Neuronal stem cell (in vitro differentiated cells): ENCODE measurements around the gene SOCS6.

Source experiments
- DNase-seq: peaks from one replicate; pipeline ENCODE4 v3.0.0-alpha.2; 2013; ENCODE audit warnings: low spot score
- H2AFZ ChIP-seq: one replicate; pipeline ENCODE4 v1.6.1; 2013; ENCODE audit warnings: mild to moderate bottlenecking, low read length, inconsistent platforms
- H2AK5ac ChIP-seq: 2 replicates; pipeline ENCODE4 v1.6.1; 2013; ENCODE audit warnings: low read depth, mild to moderate bottlenecking, inconsistent platforms, low read length, moderate library complexity, mixed read lengths
- H2BK120ac ChIP-seq: 2 replicates; pipeline ENCODE4 v1.6.1; 2013; ENCODE audit warnings: low read depth, mild to moderate bottlenecking, inconsistent platforms, low read length, moderate library complexity, mixed read lengths
- H2BK12ac ChIP-seq: one replicate; pipeline ENCODE4 v1.6.1; 2013; ENCODE audit warnings: low read length, inconsistent platforms
- H2BK15ac ChIP-seq: 2 replicates; pipeline ENCODE4 v1.6.1; 2013; ENCODE audit warnings: mild to moderate bottlenecking, low read length, inconsistent platforms, mixed read lengths
- H2BK5ac ChIP-seq: one replicate; pipeline ENCODE4 v1.6.1; 2013; ENCODE audit warnings: inconsistent platforms, mild to moderate bottlenecking, low read length, moderate library complexity
- H3K14ac ChIP-seq: one replicate; pipeline ENCODE4 v1.6.1; 2013; ENCODE audit warnings: low read length, inconsistent platforms
- H3K18ac ChIP-seq: 2 replicates; pipeline ENCODE4 v1.6.1; 2013; ENCODE audit warnings: low read length, inconsistent platforms
- H3K23ac ChIP-seq: 2 replicates; pipeline ENCODE4 v1.6.1; 2013; ENCODE audit warnings: low read depth, mild to moderate bottlenecking, mixed read lengths, low read length, inconsistent platforms; ENCODE audit not compliant: poor library complexity
- H3K27ac ChIP-seq: replicated peaks from 3 replicates; pipeline ENCODE4 v1.5.1; 2013; ENCODE audit warnings: low read length, inconsistent platforms
- H3K27me3 ChIP-seq, 3 experiments: 2 replicates each; pipeline ENCODE4 v1.6.1; 2013; ENCODE audit warnings: low read length in 3 of 3, mild to moderate bottlenecking in 2 of 3, inconsistent platforms in 1 of 3, low read depth in 1 of 3, mixed read lengths in 1 of 3, moderate library complexity in 1 of 3; ENCODE audit not compliant: control insufficient read depth in 3 of 3, insufficient read depth in 3 of 3
- H3K36me3 ChIP-seq, 2 donors: replicated peaks in 1 of 2; 2 replicates each; pipeline ENCODE4 v1.6.1; 2013; ENCODE audit warnings: low read length in 2 of 2; ENCODE audit not compliant: control insufficient read depth in 2 of 2, insufficient read depth in 2 of 2
- H3K4ac ChIP-seq: 2 replicates; pipeline ENCODE4 v1.6.1; 2013; ENCODE audit warnings: inconsistent platforms, mild to moderate bottlenecking, low read length, moderate library complexity
- H3K4me1 ChIP-seq, 2 donors: 1 replicate in 1 of 2; 2 replicates in 1 of 2; pipeline ENCODE4 v1.6.1; 2013; ENCODE audit warnings: low read length in 2 of 2, low read depth in 1 of 2; ENCODE audit not compliant: control insufficient read depth in 2 of 2, insufficient read depth in 1 of 2
- H3K4me2 ChIP-seq: one replicate; pipeline ENCODE4 v1.6.1; 2013; ENCODE audit warnings: mild to moderate bottlenecking, low read length, inconsistent platforms; ENCODE audit not compliant: insufficient read depth, poor library complexity, severe bottlenecking
- H3K4me3 ChIP-seq, 2 donors: 2 replicates each; pipeline ENCODE4 v1.5.1; 2013; ENCODE audit warnings: low read length in 2 of 2, mild to moderate bottlenecking in 2 of 2, inconsistent platforms in 1 of 2, moderate library complexity in 1 of 2
- H3K79me1 ChIP-seq: one replicate; pipeline ENCODE4 v1.6.1; 2013; ENCODE audit warnings: low read depth, mild to moderate bottlenecking, inconsistent platforms, low read length, moderate library complexity
- H3K9ac ChIP-seq: one replicate; pipeline ENCODE4 v1.6.1; 2013; ENCODE audit warnings: mild to moderate bottlenecking, low read depth, low read length, inconsistent platforms; ENCODE audit not compliant: poor library complexity
- H3K9me3 ChIP-seq, 2 donors: replicated peaks in 1 of 2; 2 replicates each; pipeline versions ENCODE3 to v1.6.1; 2013; ENCODE audit warnings: low read length in 2 of 2, mild to moderate bottlenecking in 2 of 2, inconsistent platforms in 1 of 2, low read depth in 1 of 2, mixed read lengths in 1 of 2, moderate library complexity in 1 of 2; ENCODE audit not compliant: control insufficient read depth in 2 of 2, insufficient read depth in 1 of 2
- H4K8ac ChIP-seq: one replicate; pipeline ENCODE4 v1.6.1; 2013; ENCODE audit warnings: low read depth, mild to moderate bottlenecking, inconsistent platforms, low read length, moderate library complexity
- H4K91ac ChIP-seq: one replicate; pipeline ENCODE4 v1.6.1; 2013; ENCODE audit warnings: low read length, low read depth, mild to moderate bottlenecking, inconsistent platforms; ENCODE audit not compliant: poor library complexity
- WGBS, 2 donors: extraction: QIAGEN DNeasy Blood & Tissue Kit; methylation state at CpG; one replicate each; pipeline ENCODE4 v1.1.7; 2013; ENCODE audit warnings: missing lambda C conversion rate in 2 of 2, mixed read lengths in 1 of 2; ENCODE audit not compliant: insufficient read length in 2 of 2, insufficient replicate concordance in 1 of 2; ENCODE audit errors: extremely low coverage in 2 of 2; 5-methylcytosine and 5-hydroxymethylcytosine counted together

The SOCS6 gene

DNA sequence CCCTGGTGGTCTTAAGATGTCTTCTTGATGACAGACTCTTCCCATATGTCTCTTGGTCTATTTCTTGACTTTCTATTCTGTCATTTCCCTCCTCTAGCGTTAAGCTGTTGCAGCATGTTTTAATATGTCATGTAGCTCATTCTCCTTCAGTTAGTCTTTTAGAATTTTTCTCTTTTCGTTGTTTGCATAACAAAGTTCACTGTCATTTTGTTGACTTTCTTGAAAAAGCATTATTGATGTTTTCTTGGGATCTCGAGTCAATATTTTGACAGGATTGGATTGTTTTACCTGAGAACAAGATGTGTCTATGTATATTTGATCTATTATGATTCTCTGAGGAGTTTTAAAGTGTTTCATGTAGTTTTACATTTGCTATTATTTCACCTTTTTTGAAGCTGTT is 24.8 kb downstream of the SOCS6 start:
- H2BK120ac ChIP-seq = no peak overlapping the region
- H3K4me1 ChIP-seq = no peaks in the 10 kb centered on the region
- no peak overlapping the region for H3K4ac ChIP-seq
- no CpG with 5 or more reads among the region's 3 CpGs for WGBS, 2 donors
- no peaks in the 10 kb centered on the region for H3K79me1 ChIP-seq
- H4K91ac ChIP-seq = no peak overlapping the region
- H2BK5ac ChIP-seq = no peak overlapping the region
- peaks cover 0 to 3% of the 10 kb centered on the region in 2 donors for H3K36me3 ChIP-seq
- no peak overlapping the region for H4K8ac ChIP-seq
- H2AFZ ChIP-seq = no peak overlapping the region
- peaks cover 0 to 5% of the 10 kb centered on the region in 2 donors for H3K9me3 ChIP-seq
- no peak overlapping the region for H3K4me2 ChIP-seq
- H3K27ac ChIP-seq = no peak overlapping the region
- DNase-seq = no peak
- H2BK12ac ChIP-seq = no peak overlapping the region
- H3K4me3 ChIP-seq = no peak overlapping the region
- H2AK5ac ChIP-seq = no peak overlapping the region
- no peak overlapping the region for H3K18ac ChIP-seq
- H3K14ac ChIP-seq = no peak overlapping the region
- H3K23ac ChIP-seq = no peak overlapping the region
- no peaks in the 10 kb centered on the region for H3K27me3 ChIP-seq
- no peak overlapping the region for H2BK15ac ChIP-seq
- H3K9ac ChIP-seq = no peak overlapping the region

DNA sequence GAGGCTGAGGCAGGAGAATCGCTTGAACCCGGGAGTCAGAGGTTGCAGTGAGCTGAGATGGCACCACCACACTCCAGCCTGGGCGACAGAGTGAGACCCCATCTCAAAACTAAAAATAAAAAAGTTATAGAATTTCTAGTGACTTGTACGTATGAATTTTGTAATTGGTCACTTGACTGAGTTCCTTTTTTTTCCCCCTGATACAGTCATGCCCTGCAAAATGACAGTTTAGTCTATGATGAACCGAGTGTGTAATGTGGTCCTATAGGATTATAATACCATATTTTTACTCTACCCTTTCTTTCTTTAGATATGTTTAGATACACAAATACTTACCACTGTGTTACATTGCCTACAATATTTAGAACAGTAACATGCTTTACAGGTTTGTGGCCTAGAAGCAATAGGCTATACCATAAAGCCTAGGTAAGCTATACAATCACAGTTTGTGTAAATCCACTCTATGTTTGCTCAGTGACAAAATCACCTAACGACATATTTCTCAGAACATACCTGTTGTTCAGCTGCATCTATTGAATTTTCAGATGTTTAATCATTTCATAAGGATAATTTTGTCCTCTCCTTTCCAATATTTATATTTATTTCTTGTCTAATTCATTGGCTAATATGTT is 25.4 kb downstream of the SOCS6 start:
- no peaks in the 10 kb centered on the region for H3K9me3 ChIP-seq
- no peak overlapping the region for H2BK5ac ChIP-seq
- no peak overlapping the region for H3K18ac ChIP-seq
- no peak overlapping the region for H3K27ac ChIP-seq
- DNase-seq = no peak
- no peaks in the 10 kb centered on the region for H3K27me3 ChIP-seq
- no peaks in the 10 kb centered on the region for H3K79me1 ChIP-seq
- H3K4ac ChIP-seq = no peak overlapping the region
- no peaks in the 10 kb centered on the region for H3K4me1 ChIP-seq
- no peak overlapping the region for H2BK15ac ChIP-seq
- no peak overlapping the region for H2AFZ ChIP-seq
- H2BK12ac ChIP-seq = no peak overlapping the region
- no peak overlapping the region for H4K91ac ChIP-seq
- H3K4me3 ChIP-seq = no peak overlapping the region
- peaks cover 0 to 7% of the 10 kb centered on the region in 2 donors for H3K36me3 ChIP-seq
- H2BK120ac ChIP-seq = no peak overlapping the region
- no peak overlapping the region for H3K9ac ChIP-seq
- H3K14ac ChIP-seq = no peak overlapping the region
- no peak overlapping the region for H4K8ac ChIP-seq
- no peak overlapping the region for H3K4me2 ChIP-seq
- H3K23ac ChIP-seq = no peak overlapping the region
- no peak overlapping the region for H2AK5ac ChIP-seq
- no CpG with 5 or more reads among the region's 6 CpGs for WGBS, 2 donors

DNA sequence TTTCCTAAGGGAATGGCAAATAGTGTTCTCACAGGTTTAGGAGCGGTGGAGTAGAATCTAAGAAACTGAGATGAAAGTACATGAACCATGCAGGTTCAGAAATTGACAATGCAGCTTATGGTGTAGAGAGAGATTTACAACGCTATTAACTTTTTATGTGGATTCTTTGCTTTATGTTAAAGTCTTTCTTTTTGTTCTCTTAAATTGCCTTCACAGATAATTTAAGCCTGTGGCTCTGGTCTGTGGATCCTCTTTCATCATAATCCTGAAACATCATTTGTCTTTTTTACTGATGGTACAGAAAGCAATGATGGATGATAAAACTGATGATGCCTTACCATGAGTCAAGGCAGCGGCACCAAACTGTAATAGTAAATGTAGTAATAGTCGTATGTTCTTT is 30.3 kb downstream of the SOCS6 start:
- no peak overlapping the region for H4K8ac ChIP-seq
- no peak overlapping the region for H2BK120ac ChIP-seq
- H2BK12ac ChIP-seq = no peak overlapping the region
- no peak overlapping the region for H3K23ac ChIP-seq
- H3K4me3 ChIP-seq = no peak overlapping the region
- no peak overlapping the region for H3K4ac ChIP-seq
- H3K4me1 ChIP-seq = no peaks in the 10 kb centered on the region
- no peak overlapping the region for H2AK5ac ChIP-seq
- no peak overlapping the region for H2BK15ac ChIP-seq
- no peak overlapping the region for H2BK5ac ChIP-seq
- no CpG with 5 or more reads among the region's 4 CpGs for WGBS, 2 donors
- peaks cover 2 to 7% of the 10 kb centered on the region in 2 donors for H3K36me3 ChIP-seq
- H4K91ac ChIP-seq = no peak overlapping the region
- no peak overlapping the region for H2AFZ ChIP-seq
- H3K27ac ChIP-seq = no peak overlapping the region
- no peak for DNase-seq
- no peaks in the 10 kb centered on the region for H3K27me3 ChIP-seq
- peaks cover 3% of the 10 kb centered on the region for H3K79me1 ChIP-seq
- no peak overlapping the region for H3K9ac ChIP-seq
- H3K4me2 ChIP-seq = no peak overlapping the region
- H3K14ac ChIP-seq = no peak overlapping the region
- no peaks in the 10 kb centered on the region for H3K9me3 ChIP-seq
- H3K18ac ChIP-seq = no peak overlapping the region

DNA sequence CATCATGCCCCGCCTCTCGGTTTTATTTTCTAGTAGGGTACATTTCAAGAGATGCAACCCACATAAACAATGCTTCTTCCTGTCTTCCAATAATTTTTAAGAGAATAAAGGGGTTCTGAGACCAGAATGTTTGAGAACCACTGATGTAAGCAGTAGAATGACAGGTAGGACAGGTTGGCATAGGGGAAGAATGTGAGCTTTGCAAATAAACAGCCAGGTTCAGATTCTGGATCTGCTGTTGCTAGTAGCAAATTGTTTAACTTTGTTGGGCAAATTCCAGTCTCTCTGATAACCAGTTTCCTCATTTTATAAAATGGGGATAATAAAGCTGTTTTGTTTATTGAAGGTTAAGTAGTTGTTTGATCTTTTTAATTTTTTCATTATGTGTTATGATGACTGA is 32.8 kb downstream of the SOCS6 start:
- Histone ChIP-seq H3K4ac (no peak overlapping the region), H3K27ac (no peak overlapping the region), H2BK120ac (no peak overlapping the region), H3K79me1 (peaks cover 3% of the 10 kb centered on the region), H2AFZ (no peak overlapping the region), H4K91ac (no peak overlapping the region), H3K4me2 (no peak overlapping the region), H4K8ac (no peak overlapping the region), H3K27me3 (no peaks in the 10 kb centered on the region), H3K14ac (no peak overlapping the region), H2BK5ac (no peak overlapping the region), H3K4me1 (no peaks in the 10 kb centered on the region), H3K23ac (no peak overlapping the region), H2BK12ac (no peak overlapping the region), H3K36me3 (peaks cover 15 to 27% of the 10 kb centered on the region in 2 donors), H3K9me3 (peaks cover 0 to 10% of the 10 kb centered on the region in 2 donors), H3K18ac (no peak overlapping the region), H2BK15ac (no peak overlapping the region), H2AK5ac (no peak overlapping the region), H3K9ac (no peak overlapping the region), H3K4me3 (no peak overlapping the region)
- no peak for DNase-seq
- no CpG with 5 or more reads among the region's 2 CpGs for WGBS, 2 donors
